KBM-7 (cell line): ENCODE results near the gene ABCC5.
"Not testable (repeated sequence)": the region's sequence is repeated elsewhere in the genome, so short reads cannot be mapped to it uniquely, and the experiment has no call there.

ENCODE experiments used
- DNase-seq: peaks from one replicate; pipeline ENCODE4 v3.0.0-alpha.2; 2015
- in situ Hi-C: fragments of 300-500 bp; cut with MboI; formaldehyde crosslinking; loops from 2 replicates; pipeline ENCODE4 v1.14.3; 2020; ENCODE audit warnings: low sequenced_read_pairs, low pct_unique_long_range_greater_than_20kb, mixed read lengths

ABCC5 gene

DNA sequence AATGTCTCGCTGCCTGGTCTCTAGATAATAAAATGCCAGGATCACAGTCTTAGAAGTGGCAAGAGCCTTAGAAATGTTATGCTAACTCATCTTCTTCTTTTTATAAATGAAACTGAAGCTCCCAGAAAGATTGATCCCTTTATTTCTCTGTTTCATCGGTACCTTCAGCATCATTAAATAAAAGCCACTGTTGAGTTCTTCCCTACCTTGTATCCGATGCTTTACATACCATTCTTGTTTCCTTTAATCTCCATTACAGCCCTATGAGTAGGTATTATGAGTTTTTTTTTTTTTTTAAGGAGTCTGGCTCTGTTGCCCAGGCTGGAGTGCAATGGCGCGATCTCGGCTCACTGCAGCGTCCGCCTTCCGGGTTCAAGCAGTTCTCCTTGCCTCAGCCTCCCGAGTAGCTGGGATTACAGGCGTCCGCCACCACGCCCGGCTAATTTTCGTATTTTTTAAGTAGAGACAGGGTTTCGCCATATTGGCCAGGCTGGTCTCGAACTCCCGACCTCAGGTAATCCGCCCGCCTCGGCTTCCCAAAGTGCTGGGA is 815 bp upstream of the ABCC5 start:
- in situ Hi-C loops = no loop called here
- no peak for DNase-seq

DNA sequence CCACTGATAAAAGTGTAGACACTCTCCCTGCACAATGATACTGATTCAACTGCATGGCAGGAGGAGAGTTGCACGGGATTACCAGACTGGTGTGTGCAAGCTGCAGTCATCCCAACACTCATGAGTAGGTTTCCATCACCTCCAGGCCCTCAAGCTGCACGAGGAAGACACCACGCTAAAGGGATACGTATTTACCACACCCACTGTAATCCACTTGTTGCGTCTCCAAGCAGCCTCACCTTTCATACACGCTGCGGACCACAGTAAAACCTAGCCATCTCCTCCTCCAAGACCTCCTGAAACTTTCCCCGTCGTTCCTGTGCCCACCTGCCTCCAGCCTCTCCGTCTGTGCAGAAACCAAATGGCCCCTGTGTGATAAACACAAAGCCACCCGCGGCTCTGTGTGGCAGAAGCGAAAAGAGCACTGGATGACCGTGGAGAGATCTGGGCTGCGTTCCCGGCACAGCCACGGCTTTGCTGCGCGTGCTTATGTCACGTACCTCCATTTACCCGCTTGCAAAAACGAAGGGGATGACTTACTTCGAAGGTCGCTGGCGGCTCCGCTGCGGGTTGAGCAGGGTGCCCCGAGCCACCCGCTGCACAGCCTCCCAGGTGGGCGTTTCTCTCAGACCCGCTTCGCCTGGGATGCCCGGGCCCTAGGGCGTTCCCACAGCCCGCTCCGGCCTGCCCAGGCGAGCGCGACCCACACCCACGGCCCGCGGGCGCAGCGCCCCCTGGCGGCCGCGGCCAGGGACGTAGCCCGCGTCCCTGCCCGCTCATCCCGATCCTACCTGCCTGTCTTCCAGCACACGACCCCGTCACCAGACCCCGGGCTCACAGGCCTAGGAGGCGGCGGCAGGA is 643 bp downstream of the ABCC5 start:
- DNase-seq = peak; percentile 74
- in situ Hi-C loops = no loop called here

DNA sequence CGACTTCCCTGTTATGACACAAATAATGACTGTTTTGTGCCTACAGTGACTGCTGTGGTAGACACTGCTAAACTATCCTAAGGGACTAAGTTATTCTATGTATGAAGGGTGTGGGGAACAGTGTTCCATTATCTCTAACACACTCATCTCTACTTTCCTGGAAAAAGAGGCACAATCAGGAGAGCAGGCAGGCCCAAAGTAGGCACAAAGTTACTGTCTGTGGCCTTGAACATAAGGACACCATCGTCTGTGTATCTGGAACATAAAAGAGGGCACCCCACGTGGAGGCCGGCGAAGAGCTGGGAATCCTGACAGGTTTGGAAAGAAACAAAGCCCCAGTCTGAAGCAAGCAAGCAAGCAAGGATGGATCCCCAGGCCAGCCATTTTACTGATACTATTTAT is 1.5 kb downstream of the ABCC5 start:
- in situ Hi-C loops = no loop called here

DNA sequence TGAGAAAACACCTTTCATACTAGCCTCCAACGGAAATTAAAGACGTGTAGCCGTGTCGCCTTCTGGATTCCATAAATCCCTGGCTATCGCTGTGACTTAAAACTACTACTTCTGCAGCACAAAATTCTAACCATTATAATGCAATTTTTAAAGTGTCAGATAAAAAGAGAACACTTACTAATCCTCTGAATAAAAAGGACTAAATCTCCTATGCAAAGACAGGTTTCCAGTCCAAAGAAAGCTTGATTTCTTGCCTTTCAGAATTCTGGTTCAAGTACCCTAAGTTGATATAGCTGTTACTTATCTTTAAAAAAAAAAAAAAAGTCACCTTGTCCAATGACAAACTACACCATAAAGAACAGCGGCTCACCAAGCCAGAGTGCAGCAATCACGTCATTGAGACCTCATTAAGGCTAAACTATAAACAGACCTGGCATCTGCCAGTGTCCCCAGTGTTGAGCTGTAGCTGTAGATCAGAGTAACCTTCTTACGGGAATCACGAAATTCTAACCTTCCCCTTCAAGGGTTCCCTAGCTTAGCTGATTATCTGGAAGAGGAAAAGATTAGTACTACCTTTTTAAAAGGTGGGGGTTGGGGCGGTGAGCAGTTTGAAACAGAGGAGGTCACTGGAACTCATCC is 2.2 kb downstream of the ABCC5 start:
- no peak for DNase-seq
- in situ Hi-C loops = no loop called here

More for the DNA sequence above, 1.5 kb downstream of the ABCC5 start:
- no peak for DNase-seq

DNA sequence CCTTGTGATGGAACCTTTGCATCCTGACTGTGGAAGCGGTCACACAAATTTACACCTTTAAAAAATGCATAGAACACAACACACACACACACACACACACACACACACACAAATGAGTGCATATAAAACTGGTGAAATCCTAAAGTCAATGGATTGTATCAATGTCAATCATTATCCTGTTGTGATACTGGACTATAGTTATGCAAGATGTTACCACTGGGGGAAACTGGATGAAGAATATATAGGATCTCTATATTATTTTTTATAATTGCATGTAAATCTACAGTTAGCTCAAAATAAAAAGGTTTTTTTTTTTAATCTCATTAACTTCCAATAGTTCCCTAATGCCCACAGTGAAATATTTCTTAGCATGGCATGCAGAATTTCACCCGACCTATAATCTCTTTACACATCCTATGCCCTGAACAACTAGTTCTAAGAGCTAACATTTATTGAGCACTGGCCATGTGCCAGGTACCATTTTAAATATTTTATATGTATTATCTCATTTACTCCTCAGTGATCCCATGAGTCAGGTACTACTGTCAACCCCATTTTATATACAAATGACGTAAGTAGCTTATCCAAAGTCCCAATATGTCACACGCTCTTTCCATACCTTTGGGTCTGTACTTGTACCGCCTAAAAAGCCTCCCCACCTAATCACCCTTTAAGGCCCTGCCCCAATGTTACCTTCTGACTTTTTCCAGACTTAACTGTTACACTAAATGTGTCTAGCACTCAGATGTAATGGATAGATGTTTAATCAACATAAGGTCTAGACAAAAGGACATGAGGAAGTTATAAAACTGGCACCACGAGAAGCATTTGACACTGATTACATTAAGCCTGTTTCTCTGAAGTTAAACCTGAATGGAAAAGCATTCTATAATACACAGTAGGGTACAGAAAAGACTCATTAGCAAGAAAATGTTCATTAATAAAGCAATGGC is 5.5 kb downstream of the ABCC5 start:
- in situ Hi-C loops = no loop called here
- no peak for DNase-seq

DNA sequence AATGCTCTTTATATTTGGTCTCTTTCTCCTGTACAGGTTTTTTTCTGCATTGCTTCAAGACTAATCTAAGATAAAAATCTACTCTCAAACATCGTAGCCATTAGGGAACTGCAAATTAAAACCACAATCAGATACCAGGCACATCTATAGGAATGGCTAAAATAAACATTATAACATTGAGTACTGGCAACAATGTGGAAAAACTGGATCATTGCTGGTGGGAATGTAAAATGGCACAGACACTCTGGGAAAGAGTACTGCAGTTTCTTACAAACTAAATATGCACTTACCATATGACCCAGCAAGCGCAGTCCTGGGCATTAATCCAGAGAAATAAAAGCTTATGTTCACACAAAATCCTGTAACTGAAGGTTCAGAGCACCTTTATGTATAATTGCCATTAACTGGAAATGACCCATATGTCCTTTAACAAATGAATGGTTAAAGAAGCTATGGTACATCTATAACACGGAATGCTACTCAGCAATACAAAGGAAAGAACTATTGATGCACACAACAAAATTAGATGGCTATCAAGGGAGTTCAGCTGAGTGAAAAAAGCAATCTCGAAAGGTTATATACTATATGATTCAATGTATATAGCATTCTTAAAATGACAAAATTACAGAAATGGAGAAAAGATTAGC is 6.3 kb downstream of the ABCC5 start:
- in situ Hi-C loops = no loop called here
- no peak for DNase-seq

DNA sequence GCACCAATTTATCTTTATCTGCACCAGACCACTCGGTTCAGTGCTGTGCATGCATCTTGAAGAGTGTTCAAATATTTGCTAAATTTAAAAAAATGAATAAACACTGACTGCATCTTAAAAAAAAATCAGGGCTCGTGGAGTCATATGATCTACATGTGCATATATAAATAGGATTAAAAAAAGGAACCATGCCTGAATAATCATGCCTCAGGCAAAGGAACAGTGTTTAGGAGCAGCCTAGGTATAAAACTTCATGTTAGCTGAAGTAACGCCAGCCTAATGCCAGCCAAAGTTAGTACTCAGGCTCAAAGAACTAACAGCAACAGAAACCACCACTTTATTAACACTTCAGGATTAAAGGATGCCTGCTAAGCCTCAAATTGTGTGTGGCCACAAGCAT is 9.5 kb downstream of the ABCC5 start:
- in situ Hi-C loops = no loop called here
- DNase-seq = no peak

DNA sequence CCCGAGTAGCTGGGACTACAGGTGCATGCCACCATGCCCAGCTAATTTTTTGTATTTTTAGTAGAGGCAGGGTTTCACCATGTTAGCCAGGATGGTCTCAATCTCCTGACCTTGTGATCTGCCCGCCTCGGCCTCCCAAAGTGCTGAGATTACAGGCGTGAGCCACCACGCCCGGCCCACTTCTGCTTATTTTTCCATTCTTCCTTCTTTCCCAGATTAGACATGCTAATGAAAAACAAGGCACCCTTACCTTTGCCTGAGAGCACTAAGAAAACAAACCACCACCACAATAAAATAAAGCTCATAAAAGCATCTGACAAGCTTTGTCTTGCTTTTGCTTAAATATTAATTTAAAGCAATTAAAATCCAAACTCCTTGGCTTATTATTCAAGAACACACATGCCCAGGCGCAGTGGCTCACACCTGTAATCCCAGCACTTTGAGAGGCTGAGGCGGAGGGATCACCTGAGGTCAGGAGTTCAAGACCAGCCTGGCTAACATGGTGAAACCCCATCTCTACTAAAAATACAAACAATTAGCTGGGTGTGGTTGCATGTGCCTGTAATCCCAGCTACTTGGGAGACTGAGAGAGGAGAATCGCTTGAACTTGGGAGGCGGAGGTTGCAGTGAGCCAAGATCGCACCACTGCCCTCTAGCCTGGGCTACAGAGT is 10.4 kb downstream of the ABCC5 start:
- in situ Hi-C loops = not testable (repeated sequence)

DNA sequence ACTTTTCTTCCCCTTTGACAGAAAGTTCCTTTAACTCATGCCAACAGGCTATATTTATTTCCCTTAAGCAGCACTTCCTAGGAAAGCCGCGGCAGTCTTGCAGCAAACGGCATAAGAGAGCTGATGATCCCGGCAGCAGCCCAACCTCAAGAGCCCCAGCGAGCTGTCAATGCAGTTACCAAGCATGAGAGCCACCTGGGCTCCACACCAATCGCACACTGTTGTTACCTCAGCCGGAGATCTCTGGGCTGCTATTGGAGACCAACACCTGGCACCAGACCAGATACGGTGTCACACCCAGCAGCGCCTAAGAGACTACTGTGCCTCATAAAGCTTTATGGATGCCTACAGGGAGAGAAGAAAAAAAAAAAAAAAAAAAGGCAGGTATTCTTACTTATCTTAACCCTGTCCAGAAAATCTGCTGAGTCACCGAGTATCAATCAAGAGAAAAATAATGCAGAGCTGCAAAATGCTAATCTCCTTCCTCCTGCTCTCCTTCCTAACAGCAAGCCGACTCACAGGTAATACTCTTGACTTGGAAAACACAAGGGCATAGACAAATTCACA is 11.7 kb downstream of the ABCC5 start:
- in situ Hi-C loops = no loop called here

More for the DNA sequence above, 10.4 kb downstream of the ABCC5 start:
- DNase-seq = not testable (repeated sequence)

DNA sequence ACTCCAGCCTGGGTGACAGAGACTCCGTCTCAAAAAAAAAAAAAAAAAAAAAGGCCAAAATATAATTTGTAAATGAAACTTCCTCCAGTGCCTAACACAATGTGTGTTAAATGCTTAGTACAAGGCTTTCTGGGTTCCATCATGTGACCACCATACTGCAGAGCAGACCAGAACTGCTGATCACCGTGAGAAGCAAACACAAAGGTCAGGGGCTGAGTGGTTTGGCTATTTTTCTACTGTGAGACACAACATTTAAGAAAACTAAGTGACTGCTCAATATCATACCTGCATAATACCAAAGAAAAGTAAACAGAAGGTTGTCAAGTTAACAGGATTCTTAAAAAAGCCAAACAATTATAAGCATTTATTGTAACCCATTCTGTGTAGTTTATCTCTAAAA is 13.2 kb downstream of the ABCC5 start:
- DNase-seq = no peak
- in situ Hi-C loops = no loop called here

More for the DNA sequence above, 11.7 kb downstream of the ABCC5 start:
- peak; percentile 80 for DNase-seq

DNA sequence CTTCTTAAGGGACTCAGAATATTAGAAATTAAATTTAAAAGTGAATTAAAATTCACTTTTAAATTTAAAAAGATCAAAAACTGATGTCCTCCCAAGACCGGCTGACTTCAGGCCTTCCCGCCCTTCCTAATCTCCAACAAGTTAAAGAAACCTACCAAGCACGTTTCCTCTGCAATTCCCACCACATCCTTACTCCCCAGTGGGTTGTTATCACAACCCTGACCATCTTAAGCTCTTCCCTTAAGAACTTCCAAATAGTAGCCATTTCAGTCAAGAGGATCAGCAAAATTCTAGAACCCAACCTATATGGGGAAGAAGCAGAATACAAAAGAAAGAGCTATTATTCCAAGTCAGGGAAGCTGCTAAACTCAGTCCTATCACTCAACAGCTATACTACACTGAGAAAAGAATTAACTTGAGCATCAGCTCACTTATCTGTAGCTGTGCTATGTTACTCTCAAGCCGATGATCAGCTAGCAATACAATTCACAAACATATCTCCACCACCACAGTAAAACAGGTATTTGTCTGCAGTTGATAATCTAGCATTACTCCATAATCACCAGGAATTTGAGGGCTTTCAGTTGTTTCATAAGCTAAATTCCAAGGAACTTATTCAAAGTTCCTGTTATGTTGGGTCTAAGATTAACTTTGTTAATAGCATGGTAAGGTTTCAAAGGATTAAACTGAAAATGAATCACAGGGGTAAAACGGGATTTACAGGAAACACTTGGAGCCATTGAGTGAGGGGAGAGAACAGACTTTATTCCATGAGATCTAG is 14.3 kb downstream of the ABCC5 start:
- DNase-seq = no peak
- in situ Hi-C loops = no loop called here

DNA sequence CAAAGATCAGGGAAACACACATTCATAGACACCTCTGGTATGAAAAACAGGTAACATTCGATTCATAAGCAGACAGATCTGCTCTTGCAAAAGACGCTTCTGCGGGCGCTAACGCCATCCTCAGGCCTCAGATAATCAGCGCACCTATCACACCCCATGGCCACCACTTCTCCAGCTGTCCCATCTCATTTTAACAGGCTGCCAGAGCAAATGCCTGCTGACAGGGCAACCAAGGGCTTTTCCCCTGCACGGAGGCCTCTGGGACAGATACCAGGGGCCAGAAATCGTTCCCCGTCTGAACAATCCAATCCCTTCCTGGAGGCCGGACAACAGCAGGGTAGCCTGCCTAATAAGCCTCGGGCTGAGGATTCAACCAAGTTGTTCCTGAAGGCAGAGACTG is 15.2 kb downstream of the ABCC5 start:
- DNase-seq = no peak
- in situ Hi-C loops = no loop called here

DNA sequence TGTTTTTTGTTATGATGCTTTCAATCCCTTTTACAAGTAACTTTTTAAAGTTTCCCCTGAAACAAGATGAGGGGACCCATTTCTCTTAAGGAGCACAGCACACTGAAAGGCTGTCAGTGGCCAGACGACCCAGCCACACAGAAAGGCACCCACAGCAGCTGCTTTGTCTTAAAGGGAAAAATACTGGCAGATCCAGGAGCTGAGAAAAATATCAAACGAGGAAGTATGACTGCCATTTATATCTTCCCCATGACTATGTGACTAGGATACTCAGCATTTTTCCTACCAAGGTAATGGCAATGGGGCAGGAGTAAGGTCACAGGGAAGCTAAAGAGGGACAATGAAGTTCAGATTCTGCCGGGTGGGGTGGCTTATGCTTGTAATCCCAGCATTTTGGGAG is 15.9 kb downstream of the ABCC5 start:
- no peak for DNase-seq
- in situ Hi-C loops = no loop called here

DNA sequence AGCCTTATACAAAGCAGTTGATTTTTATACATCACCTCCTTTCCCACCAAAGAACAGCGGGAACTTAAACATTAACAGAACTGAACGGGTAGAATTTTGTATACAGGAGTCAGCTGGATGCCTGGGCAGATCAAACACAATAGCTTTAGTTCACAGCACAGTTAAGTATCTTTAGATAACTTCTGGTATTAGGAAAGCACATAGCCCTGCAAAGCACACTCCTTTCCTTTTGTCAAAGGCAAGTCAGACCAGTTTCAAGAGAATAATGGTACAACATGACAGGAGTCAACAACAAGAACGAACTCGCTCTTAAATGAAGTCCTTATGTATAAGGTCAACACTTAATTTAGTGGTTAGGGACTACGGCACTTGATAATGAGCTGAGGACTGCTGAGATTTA is 26.3 kb downstream of the ABCC5 start:
- in situ Hi-C loops = no loop called here
- no peak for DNase-seq

DNA sequence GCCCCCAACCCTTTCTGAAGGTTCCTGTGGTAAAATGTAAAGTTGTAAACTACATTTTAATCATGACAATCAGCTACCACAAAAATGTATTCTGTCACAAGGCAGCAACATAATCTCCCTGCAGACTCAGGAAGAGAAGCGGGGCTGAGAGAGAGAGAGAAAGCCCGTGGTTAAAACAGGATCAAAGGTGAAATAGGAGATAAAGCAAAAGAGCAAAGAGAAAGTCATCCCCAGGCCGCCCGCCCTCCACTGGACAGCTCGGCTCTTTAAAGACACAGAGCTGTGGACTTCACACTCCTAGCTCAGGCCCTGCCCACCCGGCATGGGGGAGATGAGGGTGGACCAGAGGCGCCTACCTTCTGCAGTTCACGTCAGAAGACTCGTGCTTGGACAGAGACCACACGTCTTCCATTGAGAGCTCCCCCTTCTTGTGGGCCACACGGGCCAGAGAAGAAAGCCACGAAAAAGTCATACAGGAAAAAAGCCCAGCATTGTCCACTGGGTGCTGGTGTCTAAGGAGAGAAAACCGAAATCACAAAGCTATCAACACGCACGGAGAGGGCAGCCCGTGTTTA is 29.4 kb downstream of the ABCC5 start:
- in situ Hi-C loops = no loop called here
- no peak for DNase-seq

DNA sequence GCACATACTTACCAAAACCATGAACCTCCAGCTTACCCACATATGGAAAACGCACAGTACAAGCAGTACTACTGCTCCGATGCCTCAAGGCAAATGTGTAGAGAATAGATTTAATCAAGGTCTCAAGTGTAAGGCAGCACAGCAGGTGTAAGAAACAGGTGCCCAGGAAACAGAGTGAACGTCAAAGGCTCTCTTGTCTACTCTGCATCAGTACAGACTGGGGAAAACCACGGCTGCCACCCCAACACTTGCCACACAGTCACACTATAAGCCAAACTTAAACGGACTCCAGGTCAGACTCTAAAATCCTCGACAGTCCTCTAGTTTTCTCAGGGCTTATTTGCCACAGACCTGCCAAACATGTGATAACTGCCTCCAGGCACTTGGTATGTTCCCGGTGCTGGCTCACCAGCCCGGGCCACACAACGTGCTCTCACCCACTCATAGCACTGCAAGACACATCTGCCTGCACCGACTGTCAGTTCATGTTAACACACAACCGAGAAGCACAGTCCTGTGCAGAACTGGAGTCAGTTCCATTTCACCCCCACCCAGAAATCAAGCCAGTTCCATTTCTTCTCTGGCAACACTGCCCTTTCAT is 30.6 kb downstream of the ABCC5 start:
- DNase-seq = no peak
- in situ Hi-C loops = no loop called here
